Measurements from ENCODE around the gene CYB5R2. TPM values are rescaled to one million over a fixed set of nuclear protein-coding genes. Genes with fewer than 3 reads are reported as not detected.

Gene CYB5R2
- total RNA-seq, 4 donors from 2014 or later: 10.5 to 29.2 (median 24.1) TPM

DNA sequence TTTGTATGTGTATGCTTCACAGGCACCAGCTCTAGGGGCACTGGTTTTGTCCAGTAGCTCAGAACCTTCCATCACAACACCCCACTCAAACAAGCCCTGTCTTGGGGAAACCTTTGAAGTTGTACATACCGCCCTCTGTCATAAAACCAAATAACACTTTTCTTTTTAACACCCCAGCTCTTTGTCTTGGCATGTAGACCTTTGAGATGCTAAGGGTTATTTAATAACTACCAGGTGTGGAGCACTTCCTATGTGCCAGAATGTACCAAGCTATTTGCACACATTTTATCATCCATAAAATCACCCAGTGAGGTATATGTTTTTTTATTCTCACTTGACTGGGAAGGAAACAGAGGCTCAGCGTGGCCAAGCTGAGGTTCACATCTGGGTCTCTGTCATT, 50.6 kb downstream of the CYB5R2 start:
- DNase-seq: no peak
- intact Hi-C loops (cut with DNase I; ENCODE audit: low total_unique reads): no loop called here
- H3K9me3 ChIP-seq: no peaks in the 10 kb centered on the region
- H3K27ac ChIP-seq: no peak overlapping the region
- no peak overlapping the region for H3K4me3 ChIP-seq
- no peaks in the 10 kb centered on the region for H3K27me3 ChIP-seq
- no peaks in the 10 kb centered on the region for H3K4me1 ChIP-seq
- H3K36me3 ChIP-seq: no peaks in the 10 kb centered on the region
- TF ChIP-seq, protein P1, sequence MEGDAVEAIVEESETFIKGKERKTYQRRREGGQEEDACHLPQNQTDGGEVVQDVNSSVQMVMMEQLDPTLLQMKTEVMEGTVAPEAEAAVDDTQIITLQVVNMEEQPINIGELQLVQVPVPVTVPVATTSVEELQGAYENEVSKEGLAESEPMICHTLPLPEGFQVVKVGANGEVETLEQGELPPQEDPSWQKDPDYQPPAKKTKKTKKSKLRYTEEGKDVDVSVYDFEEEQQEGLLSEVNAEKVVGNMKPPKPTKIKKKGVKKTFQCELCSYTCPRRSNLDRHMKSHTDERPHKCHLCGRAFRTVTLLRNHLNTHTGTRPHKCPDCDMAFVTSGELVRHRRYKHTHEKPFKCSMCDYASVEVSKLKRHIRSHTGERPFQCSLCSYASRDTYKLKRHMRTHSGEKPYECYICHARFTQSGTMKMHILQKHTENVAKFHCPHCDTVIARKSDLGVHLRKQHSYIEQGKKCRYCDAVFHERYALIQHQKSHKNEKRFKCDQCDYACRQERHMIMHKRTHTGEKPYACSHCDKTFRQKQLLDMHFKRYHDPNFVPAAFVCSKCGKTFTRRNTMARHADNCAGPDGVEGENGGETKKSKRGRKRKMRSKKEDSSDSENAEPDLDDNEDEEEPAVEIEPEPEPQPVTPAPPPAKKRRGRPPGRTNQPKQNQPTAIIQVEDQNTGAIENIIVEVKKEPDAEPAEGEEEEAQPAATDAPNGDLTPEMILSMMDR (IDR thresholded peaks at IDR 0.05): no peak
- TF ChIP-seq POLR2A (IDR thresholded peaks at IDR 0.05): no peak

- Histone ChIP-seq H3K36me3 (no peaks in the 10 kb centered on the region), H3K27ac (no peak overlapping the region), H3K9me3 (no peaks in the 10 kb centered on the region), H3K27me3 (no peaks in the 10 kb centered on the region), H3K4me3 (no peak overlapping the region), H3K4me1 (no peaks in the 10 kb centered on the region)
- TF ChIP-seq POLR2A (IDR thresholded peaks at IDR 0.05): no peak
- TF ChIP-seq, protein P1 (IDR thresholded peaks at IDR 0.05): no peak
- intact Hi-C loops (cut with DNase I; ENCODE audit: low total_unique reads): no loop called here
- DNase-seq: no peak
Measured at GRCh38 chr11:7621554-7621953, 51.7 kb downstream of the CYB5R2 start.

DNA sequence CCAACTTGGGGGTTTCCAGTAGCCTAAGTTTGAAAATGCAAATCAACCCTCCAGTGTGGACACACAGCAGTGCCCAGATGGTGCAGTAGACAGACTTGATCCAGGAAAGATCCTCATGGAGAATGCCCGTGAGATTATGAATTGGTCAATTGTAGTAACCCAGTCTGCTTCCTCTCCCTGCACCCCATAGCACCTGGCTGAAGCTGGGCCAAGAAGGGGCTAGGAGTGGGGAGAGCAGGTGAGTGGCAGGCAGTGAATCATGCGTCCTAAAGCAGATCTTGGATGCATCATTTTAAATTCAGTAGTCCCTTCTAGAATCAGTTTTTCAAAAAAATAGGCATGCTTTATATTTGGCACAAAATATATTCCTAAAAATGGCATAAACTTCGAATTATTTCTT, 52.2 kb downstream of the CYB5R2 start:
- TF ChIP-seq, protein P1 (IDR thresholded peaks at IDR 0.05): no peak
- TF ChIP-seq POLR2A (IDR thresholded peaks at IDR 0.05): no peak
- Histone ChIP-seq H3K9me3 (no peaks in the 10 kb centered on the region), H3K27me3 (no peaks in the 10 kb centered on the region), H3K27ac (no peak overlapping the region), H3K4me3 (no peak overlapping the region), H3K4me1 (no peaks in the 10 kb centered on the region), H3K36me3 (no peaks in the 10 kb centered on the region)
- no peak for DNase-seq
- intact Hi-C loops (cut with DNase I; ENCODE audit: low total_unique reads): no loop called here

DNA sequence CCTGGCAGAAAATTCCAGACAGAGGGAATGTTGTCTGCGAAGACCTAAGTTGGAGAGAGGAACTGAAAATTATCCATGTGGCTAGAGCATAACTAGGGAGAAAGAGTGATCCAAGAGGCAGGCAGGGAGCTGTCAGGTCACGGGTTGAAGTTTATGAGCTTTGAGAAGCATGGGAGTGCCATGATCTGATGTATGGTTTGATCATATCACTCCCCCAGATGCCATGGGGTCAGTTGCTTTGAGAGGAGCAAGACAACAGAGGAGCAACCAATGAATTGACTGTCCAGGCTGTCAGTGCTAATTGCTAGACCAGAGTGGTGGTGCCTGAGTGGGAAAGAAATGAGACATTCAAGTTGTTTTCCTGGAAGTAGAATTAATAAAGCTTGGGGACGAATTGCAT, 54.0 kb downstream of the CYB5R2 start:
- Histone ChIP-seq H3K27me3 (no peaks in the 10 kb centered on the region), H3K9me3 (no peaks in the 10 kb centered on the region), H3K4me1 (no peaks in the 10 kb centered on the region), H3K36me3 (no peaks in the 10 kb centered on the region), H3K4me3 (no peak overlapping the region), H3K27ac (no peak overlapping the region)
- intact Hi-C loops (cut with DNase I; ENCODE audit: low total_unique reads): no loop called here
- TF ChIP-seq POLR2A (IDR thresholded peaks at IDR 0.05): no peak
- TF ChIP-seq, protein P1 (IDR thresholded peaks at IDR 0.05): no peak
- no peak for DNase-seq

- no peaks in the 10 kb centered on the region for H3K4me1 ChIP-seq
- TF ChIP-seq, protein P1 (IDR thresholded peaks at IDR 0.05): no peak
- no peak for TF ChIP-seq POLR2A (IDR thresholded peaks at IDR 0.05)
- no peaks in the 10 kb centered on the region for H3K9me3 ChIP-seq
- no peaks in the 10 kb centered on the region for H3K27me3 ChIP-seq
- no peak overlapping the region for H3K27ac ChIP-seq
- no peak for DNase-seq
- intact Hi-C loops (cut with DNase I; ENCODE audit: low total_unique reads): no loop called here
- H3K36me3 ChIP-seq: no peaks in the 10 kb centered on the region
- H3K4me3 ChIP-seq: no peak overlapping the region
Measured at GRCh38 chr11:7617032-7617431, 56.3 kb downstream of the CYB5R2 start.

Other genes with a start within 250 kb of the CYB5R2 start
- gene OLFML1, start 188.0 kb downstream of the CYB5R2 start, total RNA-seq: 100 to 1,000 TPM in 1 of 4 donors, 10 to 100 TPM in 2, 1 to 10 TPM in 1; 5.0 to 111 (median 23.8) TPM
- gene PPFIBP2, start 159.5 kb downstream of the CYB5R2 start, total RNA-seq: 10 to 100 TPM in 3 of 4 donors, 1 to 10 TPM in 1; 2.1 to 36.2 (median 15.2) TPM
- under 1 TPM in 1 of 4 donors, not detected in 3; 0.21 TPM for gene OVCH2, start 33.0 kb upstream of the CYB5R2 start, total RNA-seq
- gene OR5P2, start 123.4 kb upstream of the CYB5R2 start, total RNA-seq: not detected
- not detected for gene OR5P3, start 157.3 kb upstream of the CYB5R2 start, total RNA-seq